ENCODE data around the gene CDKAL1. TPM values are rescaled to one million over a fixed set of nuclear protein-coding genes. Genes with fewer than 3 reads are reported as not detected.

CDKAL1 gene
- total and polyA plus RNA-seq, 9 of the 15 experiments (the other 6 are each of a cell fraction or from before 2014, with no cell fraction given) = 11.2 to 36.3 (median 20.1) TPM

DNA sequence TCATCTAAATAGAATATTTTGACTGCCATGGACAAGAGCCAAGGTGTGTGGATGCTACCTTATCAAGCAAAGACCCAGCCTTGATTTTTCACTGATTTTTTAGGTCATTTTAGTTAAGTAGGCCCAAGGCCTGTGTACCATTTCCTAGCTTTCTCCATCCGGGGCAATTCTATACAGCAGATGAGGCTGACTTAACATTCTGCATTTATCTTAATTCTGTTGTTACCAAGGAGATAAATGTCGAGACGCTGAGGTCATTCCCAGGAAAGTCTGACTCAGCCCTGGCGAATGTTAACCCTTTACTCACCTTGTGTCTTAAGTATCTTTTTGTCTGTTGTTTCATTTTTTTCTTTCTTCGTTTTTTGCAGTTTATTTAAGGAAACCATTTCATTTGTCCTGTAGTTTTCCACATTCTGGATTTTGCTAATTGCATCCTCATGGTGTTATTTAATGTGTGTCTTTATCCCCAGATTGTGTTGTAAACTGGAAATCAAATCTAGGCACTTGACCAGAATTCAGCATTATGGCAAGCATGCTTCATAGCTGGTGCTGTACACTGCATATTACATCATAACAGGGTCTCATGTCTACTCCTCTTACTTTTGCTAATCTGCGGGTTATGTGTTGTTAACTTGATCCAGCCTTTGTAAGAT lies 277.0 kb downstream of the CDKAL1 start (continued):
- TF ChIP-seq ZBTB1 (CRISPR knock-in tag; IDR thresholded peaks at IDR 0.05; ENCODE audit: borderline replicate concordance, low read depth) (no peak), ZNF316 (IDR thresholded peaks at IDR 0.05) (peak; percentile 80), TFAM (CRISPR knock-in tag; conservative IDR thresholded peaks at IDR 0.05) (no peak), ZNF41 (CRISPR knock-in tag; conservative IDR thresholded peaks at IDR 0.05) (no peak), FOXK2 (conservative IDR thresholded peaks at IDR 0.05 in 1 of 2, IDR thresholded peaks at IDR 0.05 in 1 of 2; ENCODE audit: low read depth in 2 of 2) (peak; percentile 56 to 72; a peak in 3 of 4 replicates), ZNF717 (CRISPR knock-in tag; IDR thresholded peaks at IDR 0.05) (no peak), NCOR1 (IDR thresholded peaks at IDR 0.05) (peak; percentile 84), PHF21A (IDR thresholded peaks at IDR 0.05; ENCODE audit: borderline replicate concordance, low read depth) (peak; percentile 81; the same call in 1 of the 2 replicates), MAFK (IDR thresholded peaks at IDR 0.05; ENCODE audit: low read length) (peak; percentile 67), PRMT5 (CRISPR knock-in tag; IDR thresholded peaks at IDR 0.05) (no peak), ZSCAN32 (CRISPR knock-in tag; IDR thresholded peaks at IDR 0.05) (0 out of 2 replicates have a peak, but pooled peaks have one; percentile 27), JUNB (CRISPR knock-in tag; conservative IDR thresholded peaks at IDR 0.05) (peak; percentile 77), SMARCA5 (IDR thresholded peaks at IDR 0.05) (0 out of 2 replicates have a peak, but pooled peaks have one; percentile 67), NR4A1 (CRISPR knock-in tag; IDR thresholded peaks at IDR 0.05) (no peak), NR4A1 (tag; IDR thresholded peaks at IDR 0.05) (0 out of 2 replicates have a peak, but pooled peaks have one; percentile 51), POLR2AphosphoS5 (IDR thresholded peaks at IDR 0.05; ENCODE audit: control insufficient read depth, insufficient read depth, low read depth, low read length) (no peak), FOXK1 (CRISPR knock-in tag; IDR thresholded peaks at IDR 0.05; ENCODE audit: borderline replicate concordance) (no peak), KAT2B (IDR thresholded peaks at IDR 0.05; ENCODE audit: low read depth, low read length) (no peak), ESRRA (IDR thresholded peaks at IDR 0.05; ENCODE audit: borderline replicate concordance, low read depth) (0 out of 2 replicates have a peak, but pooled peaks have one; percentile 20), SMARCC2 (IDR thresholded peaks at IDR 0.05; ENCODE audit: low read depth) (peak; percentile 93), TAF9B (IDR thresholded peaks at IDR 0.05; ENCODE audit: partially characterized antibody) (peak; percentile 88), SMARCE1 (IDR thresholded peaks at IDR 0.05) (peak; percentile 96), RBM22 (IDR thresholded peaks at IDR 0.05; ENCODE audit: low read depth, low read length, poor library complexity, severe bottlenecking) (no peak)
- TF ChIP-seq, protein P1, sequence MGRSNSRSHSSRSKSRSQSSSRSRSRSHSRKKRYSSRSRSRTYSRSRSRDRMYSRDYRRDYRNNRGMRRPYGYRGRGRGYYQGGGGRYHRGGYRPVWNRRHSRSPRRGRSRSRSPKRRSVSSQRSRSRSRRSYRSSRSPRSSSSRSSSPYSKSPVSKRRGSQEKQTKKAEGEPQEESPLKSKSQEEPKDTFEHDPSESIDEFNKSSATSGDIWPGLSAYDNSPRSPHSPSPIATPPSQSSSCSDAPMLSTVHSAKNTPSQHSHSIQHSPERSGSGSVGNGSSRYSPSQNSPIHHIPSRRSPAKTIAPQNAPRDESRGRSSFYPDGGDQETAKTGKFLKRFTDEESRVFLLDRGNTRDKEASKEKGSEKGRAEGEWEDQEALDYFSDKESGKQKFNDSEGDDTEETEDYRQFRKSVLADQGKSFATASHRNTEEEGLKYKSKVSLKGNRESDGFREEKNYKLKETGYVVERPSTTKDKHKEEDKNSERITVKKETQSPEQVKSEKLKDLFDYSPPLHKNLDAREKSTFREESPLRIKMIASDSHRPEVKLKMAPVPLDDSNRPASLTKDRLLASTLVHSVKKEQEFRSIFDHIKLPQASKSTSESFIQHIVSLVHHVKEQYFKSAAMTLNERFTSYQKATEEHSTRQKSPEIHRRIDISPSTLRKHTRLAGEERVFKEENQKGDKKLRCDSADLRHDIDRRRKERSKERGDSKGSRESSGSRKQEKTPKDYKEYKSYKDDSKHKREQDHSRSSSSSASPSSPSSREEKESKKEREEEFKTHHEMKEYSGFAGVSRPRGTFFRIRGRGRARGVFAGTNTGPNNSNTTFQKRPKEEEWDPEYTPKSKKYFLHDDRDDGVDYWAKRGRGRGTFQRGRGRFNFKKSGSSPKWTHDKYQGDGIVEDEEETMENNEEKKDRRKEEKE (IDR thresholded peaks at IDR 0.05; ENCODE audit: borderline replicate concordance in 1 of 2, control insufficient read depth in 1 of 2, low read depth in 2 of 2, low read length in 1 of 2) = no peak
- TF ChIP-seq, protein P2, sequence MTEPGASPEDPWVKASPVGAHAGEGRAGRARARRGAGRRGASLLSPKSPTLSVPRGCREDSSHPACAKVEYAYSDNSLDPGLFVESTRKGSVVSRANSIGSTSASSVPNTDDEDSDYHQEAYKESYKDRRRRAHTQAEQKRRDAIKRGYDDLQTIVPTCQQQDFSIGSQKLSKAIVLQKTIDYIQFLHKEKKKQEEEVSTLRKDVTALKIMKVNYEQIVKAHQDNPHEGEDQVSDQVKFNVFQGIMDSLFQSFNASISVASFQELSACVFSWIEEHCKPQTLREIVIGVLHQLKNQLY (CRISPR knock-in tag; conservative IDR thresholded peaks at IDR 0.05) = no peak

Data from K562 (cell line).